Gastroesophageal sphincter (tissue), 4 donors: ENCODE data around the gene IQSEC1. TPM values are rescaled to one million over a fixed set of nuclear protein-coding genes. Genes with fewer than 3 reads are reported as not detected.
A peak's percentile ranks its signal among the peaks of the same experiment; 100 is the strongest.

Experiments used
- ATAC-seq: fragments of 150-250 bp; one replicate; pipeline ENCODE4 v1.9.1; 2016; ENCODE audit warnings: mild to moderate bottlenecking, moderate library complexity
- H3K27ac ChIP-seq, 4 donors: fragments of 200-600 bp; sonication (generic) in 3 of 4; 1 replicate in 3 of 4; 2 replicates in 1 of 4; pipeline ENCODE4 v1.5.1; 2016 to 2019
- H3K27me3 ChIP-seq: fragments of 200-600 bp; sonication (generic); one replicate; pipeline ENCODE4 v1.5.1; 2019
- H3K36me3 ChIP-seq, 2 donors: fragments of 200-600 bp; sonication (generic); one replicate each; pipeline ENCODE4 v1.5.1; 2019; ENCODE audit warnings: control low read depth in 1 of 2
- H3K4me1 ChIP-seq, 3 donors: fragments of 200-600 bp; sonication (generic); 1 replicate in 2 of 3; 2 replicates in 1 of 3; pipeline ENCODE4 v1.5.1; 2016 to 2019; ENCODE audit warnings: control low read depth in 2 of 3
- H3K4me3 ChIP-seq, 2 donors: fragments of 200-600 bp; sonication (generic); one replicate each; pipeline ENCODE4 v1.5.1; 2019; ENCODE audit warnings: mild to moderate bottlenecking in 1 of 2, moderate library complexity in 1 of 2
- H3K9me3 ChIP-seq, 3 donors: fragments of 200-600 bp; sonication (generic); one replicate each; pipeline ENCODE4 v1.5.1; 2017 to 2019; ENCODE audit warnings: control low read depth in 2 of 3
- CTCF ChIP-seq, 4 experiments: fragments of 200-600 bp in 2 of 4; fragments of 450-650 bp in 2 of 4; sonication (generic) in 1 of 4; IDR thresholded peaks; one replicate each; pipeline ENCODE4 v1.5.1; 2017 to 2019; ENCODE audit warnings: antibody characterized with exemption in 4 of 4, mild to moderate bottlenecking in 2 of 4, moderate library complexity in 2 of 4
- EP300 ChIP-seq: sonication (generic); formaldehyde crosslinking; IDR thresholded peaks from one replicate; pipeline ENCODE4 v1.6.1; 2017; ENCODE audit warnings: antibody characterized with exemption, mild to moderate bottlenecking
- POLR2A ChIP-seq, 2 donors: fragments of 450-650 bp; IDR thresholded peaks; one replicate each; pipeline ENCODE4 v1.6.1; 2017; ENCODE audit warnings: antibody characterized with exemption in 2 of 2, mild to moderate bottlenecking in 2 of 2, moderate library complexity in 1 of 2
- POLR2AphosphoS5 ChIP-seq: sonication (generic); formaldehyde crosslinking; IDR thresholded peaks from one replicate; pipeline ENCODE4 v1.6.1; 2017; ENCODE audit warnings: antibody characterized with exemption
- WGBS, 2 donors: methylation state at CpG; one replicate each; pipeline ENCODE4 v1.1.5; 2018; ENCODE audit warnings: low coverage in 1 of 2; 5-methylcytosine and 5-hydroxymethylcytosine counted together
- total RNA-seq, 4 donors: library from RNA; depleted of rRNA; stranded (reverse); fragments of >200 nt; gene quantifications; one replicate each; pipeline ENCODE4 v1.1.0, GENCODE V29; 2016

The IQSEC1 gene
- total RNA-seq, 4 donors from 2014 or later, result 49.5 to 104 (median 61.7) TPM

GRCh38 chr3:13095408-13095937 is 22.2 kb upstream of the IQSEC1 start:
- Histone ChIP-seq H3K27me3 (peaks cover 6% of the 10 kb centered on the region), H3K9me3 (no peaks in the 10 kb centered on the region), H3K4me3 (no peak overlapping the region), H3K4me1 (peaks cover 0 to 18% (median 0%) of the 10 kb centered on the region in 3 donors), H3K27ac (no peak overlapping the region), H3K36me3 (no peaks in the 10 kb centered on the region)
- WGBS, 2 donors, result 41% methylated on average over 5 of the region's 21 CpGs; no CpG with 5 or more reads in 1 of the 2 donors
- ATAC-seq, result no peak
- no peak for TF ChIP-seq POLR2AphosphoS5
- TF ChIP-seq CTCF (IDR thresholded peaks at IDR 0.05), result no peak
- no peak for TF ChIP-seq EP300
- no peak for TF ChIP-seq POLR2A (IDR thresholded peaks at IDR 0.05)

GRCh38 chr3:13093687-13094086 is 20.5 kb upstream of the IQSEC1 start:
- 63% methylated on average over 5 of the region's 10 CpGs; no CpG with 5 or more reads in 1 of the 2 donors for WGBS, 2 donors
- H3K4me3 ChIP-seq, result no peak overlapping the region
- peaks cover 6% of the 10 kb centered on the region for H3K27me3 ChIP-seq
- peaks cover 0 to 18% (median 0%) of the 10 kb centered on the region in 3 donors for H3K4me1 ChIP-seq
- ATAC-seq, result no peak
- no peaks in the 10 kb centered on the region for H3K36me3 ChIP-seq
- TF ChIP-seq EP300, result no peak
- TF ChIP-seq CTCF (IDR thresholded peaks at IDR 0.05), result no peak
- TF ChIP-seq POLR2AphosphoS5, result no peak
- no peak for TF ChIP-seq POLR2A (IDR thresholded peaks at IDR 0.05)
- no peak overlapping the region for H3K27ac ChIP-seq
- H3K9me3 ChIP-seq, result no peaks in the 10 kb centered on the region

GRCh38 chr3:13092621-13093617 is 19.7 kb upstream of the IQSEC1 start:
- no peaks in the 10 kb centered on the region for H3K36me3 ChIP-seq
- H3K27me3 ChIP-seq, result peaks cover 6% of the 10 kb centered on the region
- H3K4me1 ChIP-seq, result peaks cover 0 to 18% (median 0%) of the 10 kb centered on the region in 3 donors
- ATAC-seq, result peak; percentile 31
- TF ChIP-seq POLR2A (IDR thresholded peaks at IDR 0.05) (no peak), CTCF (IDR thresholded peaks at IDR 0.05) (no peak), POLR2AphosphoS5 (no peak), EP300 (no peak)
- H3K9me3 ChIP-seq, result no peaks in the 10 kb centered on the region
- no peak overlapping the region for H3K4me3 ChIP-seq
- no peak overlapping the region for H3K27ac ChIP-seq
- 22 to 54% methylated on average over 4 to 12 of the region's 23 CpGs for WGBS, 2 donors

- ATAC-seq, result peak; percentile 69
- no peaks in the 10 kb centered on the region for H3K9me3 ChIP-seq
- H3K36me3 ChIP-seq, result no peaks in the 10 kb centered on the region
- no peak for TF ChIP-seq POLR2AphosphoS5
- TF ChIP-seq EP300, result no peak
- TF ChIP-seq POLR2A (IDR thresholded peaks at IDR 0.05), result no peak
- TF ChIP-seq CTCF (IDR thresholded peaks at IDR 0.05), result peak in 3 of 4 experiments; percentile 92 to 96 (median 95)
- H3K27ac ChIP-seq, result no peak overlapping the region
- peaks cover 6% of the 10 kb centered on the region for H3K27me3 ChIP-seq
- H3K4me1 ChIP-seq, result peaks cover 0 to 18% (median 0%) of the 10 kb centered on the region in 3 donors
- 16 to 19% methylated on average over 12 to 15 of the region's 20 CpGs for WGBS, 2 donors
- H3K4me3 ChIP-seq, result no peak overlapping the region
Observed at GRCh38 chr3:13091898-13092611, 18.8 kb upstream of the IQSEC1 start.
